ENCODE measurements around the gene CEACAM19. TPM values are rescaled to one million over a fixed set of nuclear protein-coding genes. Genes with fewer than 3 reads are reported as not detected.

CEACAM19 gene
- total and polyA plus RNA-seq, 2 of the 4 experiments (the other 2 are of a cell fraction), result 0.72 to 9.3 TPM

GRCh38 chr19:44697670-44698034 lies 26.4 kb downstream of the CEACAM19 start:
- H2AK9ac ChIP-seq (replicated peaks; ENCODE audit: low read depth, low read length, poor library complexity), result no peak overlapping the region
- H3K14ac ChIP-seq (replicated peaks; ENCODE audit: low read depth, low read length), result no peak overlapping the region
- in situ Hi-C loops (cut with MboI; ENCODE audit: low sequenced_read_pairs) (no loop called here), intact Hi-C loops (cut with micrococcal nuclease) (no loop called here), dilution Hi-C loops (cut with HindIII; ENCODE audit: low sequenced_read_pairs, unreplicated experiment) (no loop called here)
- BruUV-seq (replicated peaks), result no TSS peak
- no peak overlapping the region for H3K4me3 ChIP-seq (ENCODE audit: insufficient read depth, low read depth, low read length)
- ChIA-PET CTCF (no interaction called here), POLR2A (ENCODE audit: unreplicated experiment) (no interaction called here)
- H2BK15ac ChIP-seq (ENCODE audit: low read depth, low read length), result no peak overlapping the region
- no peak overlapping the region for H4K5ac ChIP-seq (ENCODE audit: low read depth, low read length)
- no peaks in the 10 kb centered on the region for H4K20me1 ChIP-seq (ENCODE audit: insufficient read depth, low read length)
- DNase-seq (no peak), ATAC-seq (ENCODE audit: low read depth) (no peak)
- TF ChIP-seq FOS (IDR thresholded peaks at IDR 0.05; ENCODE audit: low read depth, low read length) (no peak), SMC3 (IDR thresholded peaks at IDR 0.05; ENCODE audit: low read depth, low read length) (no peak), NFE2L2 (IDR thresholded peaks at IDR 0.05; ENCODE audit: low read depth, low read length) (no peak)
- TF ChIP-seq, protein P1, sequence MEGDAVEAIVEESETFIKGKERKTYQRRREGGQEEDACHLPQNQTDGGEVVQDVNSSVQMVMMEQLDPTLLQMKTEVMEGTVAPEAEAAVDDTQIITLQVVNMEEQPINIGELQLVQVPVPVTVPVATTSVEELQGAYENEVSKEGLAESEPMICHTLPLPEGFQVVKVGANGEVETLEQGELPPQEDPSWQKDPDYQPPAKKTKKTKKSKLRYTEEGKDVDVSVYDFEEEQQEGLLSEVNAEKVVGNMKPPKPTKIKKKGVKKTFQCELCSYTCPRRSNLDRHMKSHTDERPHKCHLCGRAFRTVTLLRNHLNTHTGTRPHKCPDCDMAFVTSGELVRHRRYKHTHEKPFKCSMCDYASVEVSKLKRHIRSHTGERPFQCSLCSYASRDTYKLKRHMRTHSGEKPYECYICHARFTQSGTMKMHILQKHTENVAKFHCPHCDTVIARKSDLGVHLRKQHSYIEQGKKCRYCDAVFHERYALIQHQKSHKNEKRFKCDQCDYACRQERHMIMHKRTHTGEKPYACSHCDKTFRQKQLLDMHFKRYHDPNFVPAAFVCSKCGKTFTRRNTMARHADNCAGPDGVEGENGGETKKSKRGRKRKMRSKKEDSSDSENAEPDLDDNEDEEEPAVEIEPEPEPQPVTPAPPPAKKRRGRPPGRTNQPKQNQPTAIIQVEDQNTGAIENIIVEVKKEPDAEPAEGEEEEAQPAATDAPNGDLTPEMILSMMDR (conservative IDR thresholded peaks at IDR 0.05; ENCODE audit: low read depth, low read length), result no peak
- no peak overlapping the region for H3K56ac ChIP-seq (ENCODE audit: extremely low read depth, insufficient read depth, low read length)
- no peak overlapping the region for H4K8ac ChIP-seq (ENCODE audit: low read depth in 2 of 2, low read length in 2 of 2)
- H3K4me2 ChIP-seq (ENCODE audit: low read depth, low read length), result no peak overlapping the region
- no peak overlapping the region for H3K4ac ChIP-seq (ENCODE audit: low read depth, low read length)
- no peaks in the 10 kb centered on the region for H3K9me3 ChIP-seq (ENCODE audit: control insufficient read depth, insufficient read depth, low read length)
- no peak overlapping the region for H2AK5ac ChIP-seq (ENCODE audit: low read depth, low read length)
- no peak overlapping the region for H3K9ac ChIP-seq (ENCODE audit: low read depth, low read length)
- no peak overlapping the region for H3K23ac ChIP-seq (ENCODE audit: low read depth, low read length)
- H3K18ac ChIP-seq (ENCODE audit: low read depth, low read length), result no peak overlapping the region
- H3K79me1 ChIP-seq (ENCODE audit: low read depth in 1 of 2, low read length in 2 of 2), result no peaks in the 10 kb centered on the region
- no peak overlapping the region for H2AFZ ChIP-seq (replicated peaks; ENCODE audit: low read length, poor library complexity)
- no peak overlapping the region for H2BK5ac ChIP-seq (ENCODE audit: low read depth, low read length, poor library complexity, severe bottlenecking)
- no peak overlapping the region for H2BK20ac ChIP-seq (ENCODE audit: low read depth, low read length)
- H3K4me1 ChIP-seq (ENCODE audit: control insufficient read depth, insufficient read depth, low read length), result no peaks in the 10 kb centered on the region
- no peak overlapping the region for H3K27ac ChIP-seq (ENCODE audit: insufficient read depth, low read length)
- no peak overlapping the region for H4K91ac ChIP-seq (ENCODE audit: insufficient read depth, low read depth, low read length)
- no peak overlapping the region for H2BK120ac ChIP-seq (ENCODE audit: low read depth, low read length)
- no peaks in the 10 kb centered on the region for H3K9me1 ChIP-seq (ENCODE audit: insufficient read depth, low read length)
- no peaks in the 10 kb centered on the region; the same call in 1 of the 2 replicates for H3K27me3 ChIP-seq (ENCODE audit: control insufficient read depth, insufficient read depth, low read length)
- 92% methylated on average over 2 of the region's 4 CpGs; no CpG with 5 or more reads in 1 of the 2 experiments for WGBS, 2 experiments (ENCODE audit: extremely low coverage in 2 of 2, insufficient read length in 1 of 2)
- H3K36me3 ChIP-seq (ENCODE audit: control insufficient read depth, insufficient read depth, low read length), result no peaks in the 10 kb centered on the region

All from IMR-90 (cell line).